Bone marrow (tissue), 2 donors: ENCODE results near the gene GH2.
A peak's percentile ranks its signal among the peaks of the same experiment; 100 is the strongest.

Experiments used
- DNase-seq, 2 donors: peaks; one replicate each; lab custom pipeline; 2025; lab: John Stamatoyannopoulos, UW

GH2 gene

DNA sequence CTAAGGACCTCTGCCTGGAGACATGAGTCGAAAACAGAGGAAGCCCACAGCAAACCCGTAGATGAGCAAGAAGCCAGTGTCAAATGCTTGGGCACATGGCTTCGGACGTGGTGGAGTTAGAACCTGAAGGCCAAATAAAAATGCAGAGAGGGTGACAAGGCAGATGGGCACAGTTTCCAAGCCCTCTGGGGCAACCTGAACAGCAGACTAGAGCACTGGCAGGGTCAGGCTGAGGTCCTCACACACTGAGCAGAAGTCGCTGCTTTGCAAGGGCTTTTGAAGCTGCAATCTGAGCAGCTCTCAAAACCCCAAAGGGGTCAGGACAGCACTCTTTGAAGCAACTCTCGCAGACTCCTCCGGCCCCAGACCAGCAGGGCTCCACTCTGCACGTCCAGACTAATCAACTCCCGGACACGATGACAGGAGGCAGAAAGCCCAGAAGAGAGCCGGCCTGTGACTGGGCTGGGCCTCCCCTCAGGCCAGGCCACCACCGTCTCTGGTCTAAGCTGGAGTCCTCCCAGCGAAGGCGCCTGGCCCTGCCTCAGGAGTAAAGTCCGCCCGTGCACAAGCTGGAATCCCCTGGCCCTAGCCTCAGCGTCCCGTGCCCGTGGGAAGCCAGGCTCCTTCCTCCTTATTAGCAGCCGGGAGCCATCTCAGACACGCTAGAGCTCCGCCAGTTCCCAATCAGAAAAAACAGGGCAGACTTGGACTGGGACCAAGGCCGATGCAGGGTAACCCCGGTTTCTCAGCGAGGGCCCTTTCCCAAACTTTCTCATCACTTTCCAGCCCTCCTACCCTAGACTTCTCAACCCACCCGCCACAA is 40.2 kb downstream of the GH2 start:
- peak in 1 of 2 donors; percentile 22 for DNase-seq

DNA sequence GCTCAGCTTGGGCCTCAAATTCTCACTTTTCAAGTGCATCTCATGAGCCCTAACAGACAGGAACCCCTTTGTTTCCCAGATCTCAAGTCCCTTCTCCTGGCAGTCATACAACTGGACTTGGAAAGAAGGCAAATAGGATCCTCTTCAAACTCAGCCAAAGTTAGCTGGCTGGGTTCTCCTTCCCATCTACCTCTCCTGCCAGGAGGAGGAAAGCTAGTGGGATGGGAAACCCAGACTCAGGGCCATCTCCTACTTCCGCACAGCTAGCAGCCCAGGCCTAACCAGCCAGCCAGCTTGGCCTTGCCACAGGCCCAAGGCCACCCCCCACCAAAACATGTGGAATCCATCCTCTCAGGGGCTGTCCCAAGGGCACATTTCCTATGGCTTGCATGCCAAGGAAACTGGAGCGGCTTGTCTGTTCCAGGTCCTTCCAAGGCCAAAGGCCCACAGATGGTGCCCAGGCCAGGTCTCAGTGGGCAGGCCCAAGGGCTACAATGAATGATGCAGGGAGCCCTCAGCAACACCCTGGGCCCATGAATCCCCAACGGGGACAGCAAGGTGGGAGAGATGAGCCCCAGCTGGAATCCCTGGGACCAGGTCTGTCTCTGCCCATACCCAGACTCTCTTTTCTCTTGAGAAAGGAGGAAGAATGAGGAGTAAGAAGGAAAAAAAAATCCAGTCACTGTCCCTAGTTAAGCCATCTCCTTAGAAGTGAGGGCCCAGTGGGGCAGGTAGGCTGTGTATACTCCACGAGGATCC is 41.0 kb downstream of the GH2 start:
- DNase-seq, result no peak

DNA sequence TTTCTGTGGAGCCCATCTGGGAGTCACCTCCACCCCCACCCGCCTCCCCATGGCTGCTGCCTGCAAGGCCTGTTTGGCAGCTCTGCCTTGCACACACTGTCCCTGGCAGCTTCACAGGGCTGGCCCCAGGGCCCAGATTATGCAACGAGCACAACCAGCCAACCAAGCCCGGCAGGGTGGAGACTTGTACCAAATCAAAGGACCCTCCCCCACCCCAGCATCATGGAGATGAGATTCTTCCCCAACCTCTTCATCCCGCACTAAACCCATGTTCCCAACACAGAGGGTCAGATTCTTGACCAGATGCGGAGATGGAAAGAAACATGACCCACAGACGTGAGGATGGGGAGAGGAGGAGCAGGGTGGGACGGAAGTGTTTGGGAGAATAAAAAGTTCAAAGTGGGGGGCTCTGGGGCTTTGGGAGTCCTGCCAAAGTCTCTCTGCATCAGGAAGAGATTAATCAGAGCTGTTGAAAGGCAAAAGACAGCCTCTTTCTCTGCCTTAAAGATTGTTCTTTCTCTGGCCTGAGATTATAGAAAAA is 43.0 kb downstream of the GH2 start:
- no peak for DNase-seq

DNA sequence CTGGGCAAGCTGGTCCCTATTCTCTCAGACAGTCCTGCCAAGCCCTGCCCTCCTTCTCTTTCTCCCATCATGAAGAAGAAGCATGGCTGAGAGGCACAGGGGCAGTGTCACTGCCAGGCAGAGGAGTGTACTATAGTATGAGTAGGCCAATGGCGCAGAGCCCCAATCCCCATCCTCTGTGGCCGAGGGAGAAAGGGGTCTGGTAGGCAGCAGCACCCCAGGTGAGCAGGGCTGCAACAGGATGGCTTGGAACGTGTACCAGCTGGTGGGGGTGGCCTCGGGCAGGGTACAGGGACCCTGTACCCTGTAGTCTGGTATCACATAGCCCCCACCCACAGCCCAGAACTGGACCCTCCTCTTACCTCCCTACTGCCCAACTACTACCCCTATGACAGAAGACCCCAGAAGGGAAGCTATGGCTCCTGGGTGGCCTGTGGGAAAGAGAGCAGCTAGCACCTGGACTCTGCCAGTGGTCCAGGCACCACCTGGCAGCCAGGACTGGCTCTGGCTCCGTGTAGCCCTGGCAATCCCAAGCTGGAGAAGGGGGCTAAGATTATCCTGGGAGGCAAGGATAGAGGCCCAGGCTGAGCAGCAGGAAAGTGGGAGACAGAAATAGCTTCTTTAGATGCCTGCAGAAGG is 43.7 kb downstream of the GH2 start:
- DNase-seq, result no peak

DNA sequence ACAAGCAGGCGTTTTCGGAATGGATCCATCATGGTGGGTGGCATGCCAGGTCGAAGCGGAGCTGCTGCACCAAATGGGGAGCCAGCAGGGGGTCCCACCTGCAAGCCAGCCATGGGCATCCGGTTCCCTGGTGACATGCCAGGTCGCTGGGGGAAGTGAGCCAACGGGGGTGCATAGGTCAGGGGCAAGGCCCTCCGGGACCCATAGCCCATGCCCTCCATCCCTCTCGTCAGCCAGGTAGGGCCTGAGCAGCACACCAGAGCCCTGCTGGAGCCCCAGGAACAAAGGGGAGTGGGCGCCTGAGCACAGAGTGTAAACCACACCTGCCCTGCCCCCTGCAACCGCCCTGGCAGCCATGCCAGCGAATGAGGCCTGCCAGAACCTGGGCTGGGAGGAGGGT is 44.3 kb downstream of the GH2 start:
- DNase-seq, result no peak

DNA sequence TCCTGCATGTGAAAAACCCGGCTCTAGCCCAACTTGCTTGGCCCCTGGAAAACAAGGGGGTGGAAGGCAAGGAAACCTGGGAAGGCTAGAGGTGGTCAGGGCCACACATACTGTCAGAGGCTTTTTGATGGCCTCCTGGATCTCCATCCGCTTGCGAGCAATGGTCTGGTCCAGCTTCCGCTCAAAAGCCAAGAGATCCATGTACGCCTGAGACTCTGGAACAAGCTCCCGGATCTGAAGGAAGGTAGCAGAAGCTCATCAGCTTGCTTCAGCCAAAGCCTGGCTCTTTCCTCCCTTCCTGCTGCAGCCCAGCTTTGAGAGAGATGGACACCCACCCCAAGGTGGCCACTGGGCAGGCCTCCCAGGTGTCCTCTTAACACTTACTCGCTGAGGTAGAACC is 44.9 kb downstream of the GH2 start:
- DNase-seq, result no peak

DNA sequence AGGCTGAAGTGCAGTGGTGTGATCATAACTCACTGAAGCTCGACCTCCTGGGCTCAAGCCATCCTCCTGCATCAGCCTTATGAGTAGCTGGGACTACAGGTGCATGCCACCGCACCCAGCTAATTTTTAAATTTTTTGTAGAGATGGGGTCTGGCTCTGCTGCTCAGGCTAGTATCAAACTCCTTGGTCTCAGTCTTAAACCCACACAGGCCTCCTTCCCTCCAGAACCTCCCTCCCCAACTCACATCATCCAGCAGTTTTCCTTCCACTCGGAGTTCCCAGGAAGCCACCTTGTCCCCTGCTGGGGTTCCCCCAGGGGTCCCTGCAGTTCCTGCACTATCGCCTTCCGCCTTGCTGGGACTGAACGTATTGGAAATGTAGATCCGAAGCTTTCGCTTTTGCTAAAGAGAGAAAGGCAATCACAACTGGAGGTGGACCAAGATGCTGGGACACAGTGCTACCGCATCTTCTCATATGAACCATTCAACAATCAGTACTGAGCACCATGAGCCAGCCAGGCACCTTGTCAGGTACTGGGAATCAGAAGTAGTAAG is 46.5 kb downstream of the GH2 start:
- no peak for DNase-seq

DNA sequence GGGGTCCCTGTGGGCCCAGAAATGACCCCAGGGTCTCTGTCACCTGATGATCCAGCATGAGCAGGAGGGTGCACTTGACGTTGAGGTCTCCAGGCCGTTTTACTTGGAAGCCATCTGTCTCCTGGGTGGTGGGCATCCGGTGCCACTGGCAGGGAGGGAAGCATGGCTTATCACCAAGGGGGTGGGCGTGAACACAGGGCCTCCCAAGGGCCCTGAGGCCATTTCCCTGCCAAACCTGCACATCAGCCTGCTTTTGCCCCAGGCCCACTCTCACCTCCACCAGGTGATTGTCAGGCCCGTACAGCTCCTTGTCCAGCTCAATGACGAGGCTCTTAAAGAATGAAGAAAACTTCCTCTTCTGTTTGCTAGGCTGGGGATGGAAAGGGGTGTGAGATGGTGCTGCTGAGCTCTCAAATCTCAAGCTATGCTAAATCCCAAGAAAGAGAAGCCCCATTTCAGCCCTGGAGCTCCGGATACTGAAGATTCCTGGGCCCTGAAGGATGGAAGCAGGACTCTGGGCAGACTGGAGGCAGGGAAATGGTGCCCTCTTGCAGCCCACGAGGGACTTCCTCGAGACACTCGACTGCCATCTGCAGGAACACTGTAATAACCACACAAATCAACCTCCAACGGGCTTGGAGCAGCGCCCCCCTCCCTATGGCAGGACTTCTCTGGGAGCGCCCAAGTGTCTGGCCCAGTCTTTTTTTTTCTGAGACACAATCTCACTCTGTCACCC is 47.1 kb downstream of the GH2 start:
- peak; percentile 7 to 85 for DNase-seq

DNA sequence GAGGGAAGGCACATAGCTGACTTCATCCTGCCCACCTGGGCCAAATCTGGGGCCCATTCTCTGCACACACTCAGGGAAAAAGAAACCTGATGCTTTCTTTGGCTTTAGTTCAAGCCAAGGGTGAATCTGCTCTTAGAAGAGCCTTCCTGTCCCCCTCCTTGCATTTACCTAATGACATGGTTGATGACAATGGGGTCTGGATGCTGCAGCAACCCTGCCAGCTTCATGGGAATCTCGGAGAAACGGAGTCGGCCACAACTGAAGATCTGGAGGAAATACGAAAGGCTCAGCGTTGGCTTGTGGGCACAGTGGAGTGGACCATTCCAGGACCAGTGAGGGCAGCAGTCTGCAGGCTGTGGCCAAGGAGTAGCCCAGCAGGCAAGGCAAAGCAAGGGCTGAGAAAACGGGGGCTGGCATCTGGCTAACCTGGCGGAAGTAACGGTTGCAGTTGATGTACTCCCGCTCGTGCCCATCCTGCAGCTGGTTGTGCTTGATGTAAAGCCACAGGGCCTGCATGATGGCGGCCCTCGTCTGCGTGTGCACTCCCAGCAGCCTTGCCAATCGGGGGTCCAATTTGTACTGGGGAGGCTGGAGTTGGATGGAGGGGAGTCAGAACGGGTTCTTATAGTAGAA is 47.9 kb downstream of the GH2 start:
- no peak for DNase-seq

DNA sequence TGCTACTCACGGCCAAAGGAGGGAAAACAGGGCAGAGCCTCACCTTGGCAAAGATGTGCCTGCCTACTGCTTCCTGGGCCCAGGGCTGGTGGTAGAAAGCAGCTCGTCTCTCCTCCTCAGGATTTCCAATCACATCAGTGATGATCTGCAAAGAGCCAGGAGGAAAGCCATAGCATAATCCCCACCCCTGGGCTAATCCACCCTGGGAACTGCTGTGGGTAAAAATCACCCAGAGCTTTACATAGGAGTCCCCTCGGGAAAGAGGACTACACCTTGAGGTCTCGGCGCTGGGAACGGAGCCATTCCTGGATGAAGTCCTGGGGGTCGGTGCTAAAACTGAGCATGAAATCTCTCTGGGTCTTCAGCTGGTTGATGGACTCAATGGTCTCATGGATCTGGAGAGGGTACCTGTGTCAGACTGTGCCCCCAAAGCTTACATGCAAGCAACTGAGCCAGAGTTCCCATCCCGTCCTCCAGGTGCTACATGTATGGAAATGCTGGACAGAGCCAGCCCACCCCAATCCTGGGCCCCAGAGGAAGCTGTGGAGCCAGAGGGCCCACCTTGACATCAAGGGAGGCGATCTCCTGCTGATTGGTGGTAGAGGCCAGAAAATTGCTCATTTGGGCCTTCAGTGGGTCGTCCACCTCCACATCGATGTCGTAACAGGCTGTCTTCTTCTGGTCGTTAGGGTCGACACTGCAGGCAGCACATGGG is 48.6 kb downstream of the GH2 start:
- no peak for DNase-seq

DNA sequence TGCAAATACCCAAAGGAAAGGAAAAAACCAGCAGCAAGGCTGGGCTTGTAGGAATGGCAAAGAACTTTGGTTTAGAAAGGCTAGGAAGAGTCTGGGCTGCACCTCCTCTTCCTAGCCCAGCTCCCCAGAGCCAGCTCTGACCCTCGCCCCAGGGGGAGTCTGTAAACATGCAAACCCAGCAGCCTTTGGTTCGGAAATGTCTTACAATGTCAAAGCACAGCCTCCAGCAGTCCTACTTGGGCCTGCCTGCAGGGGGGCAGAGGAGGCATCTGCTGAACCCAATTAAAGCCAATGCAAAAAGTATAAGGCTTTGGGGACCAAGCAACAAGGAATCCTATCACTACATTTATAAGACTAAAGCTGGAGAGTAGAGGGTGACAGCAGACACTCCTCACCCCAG is 49.3 kb downstream of the GH2 start:
- DNase-seq, result no peak

DNA sequence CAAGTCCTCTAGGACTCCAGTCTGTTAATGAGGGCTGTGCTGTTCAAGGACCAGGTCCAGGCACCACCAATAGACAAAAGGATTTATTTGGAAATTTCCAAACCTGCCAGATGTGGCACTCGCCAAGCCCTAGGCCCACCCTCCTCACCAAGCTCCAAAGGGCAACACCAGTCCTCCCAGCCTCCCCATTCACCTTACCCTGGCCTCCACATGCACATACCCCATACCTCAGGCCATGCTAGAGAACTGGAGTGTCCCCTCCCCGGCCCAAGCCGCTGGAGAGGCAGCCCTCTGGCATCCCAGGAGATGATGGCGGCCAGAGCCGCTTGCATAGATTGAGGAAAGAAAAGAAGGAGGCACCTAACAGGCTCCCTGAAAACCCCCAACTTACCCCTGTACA is 49.7 kb downstream of the GH2 start:
- no peak for DNase-seq

DNA sequence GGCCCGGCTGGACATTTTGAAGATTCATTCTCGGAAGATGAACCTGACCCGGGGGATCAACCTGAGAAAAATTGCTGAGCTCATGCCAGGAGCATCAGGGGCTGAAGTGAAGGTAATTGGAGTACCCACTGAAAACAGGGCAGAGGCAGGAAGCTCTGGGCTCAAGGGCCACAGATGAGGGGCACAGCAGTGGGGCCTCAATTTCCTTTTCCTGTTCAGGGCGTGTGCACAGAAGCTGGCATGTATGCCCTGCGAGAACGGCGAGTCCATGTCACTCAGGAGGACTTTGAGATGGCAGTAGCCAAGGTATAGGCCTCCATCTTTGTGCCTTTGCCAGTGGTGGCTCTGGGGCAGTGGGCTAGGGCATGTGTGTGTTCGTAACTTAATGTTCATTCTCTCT is 50.2 kb downstream of the GH2 start:
- DNase-seq, result no peak

DNA sequence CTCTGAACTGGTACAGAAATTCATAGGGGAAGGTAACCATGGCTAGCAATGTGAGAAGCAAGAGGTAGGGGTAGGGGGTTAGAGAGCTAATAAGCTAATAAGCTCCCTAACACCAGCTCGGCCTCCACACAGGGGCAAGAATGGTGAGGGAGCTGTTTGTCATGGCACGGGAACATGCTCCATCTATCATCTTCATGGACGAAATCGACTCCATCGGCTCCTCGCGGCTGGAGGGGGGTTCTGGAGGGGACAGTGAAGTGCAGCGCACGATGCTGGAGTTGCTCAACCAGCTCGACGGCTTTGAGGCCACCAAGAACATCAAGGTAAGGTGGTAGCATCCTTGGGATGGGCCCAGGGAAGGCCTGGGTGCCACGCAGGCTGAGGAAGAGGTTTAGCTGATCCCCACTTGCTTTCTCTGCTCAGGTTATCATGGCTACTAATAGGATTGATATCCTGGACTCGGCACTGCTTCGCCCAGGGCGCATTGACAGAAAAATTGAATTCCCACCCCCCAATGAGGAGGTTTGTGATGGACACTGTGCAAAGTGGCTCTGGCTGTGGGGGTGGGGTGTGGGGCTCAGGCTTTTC is 50.7 kb downstream of the GH2 start:
- no peak for DNase-seq

DNA sequence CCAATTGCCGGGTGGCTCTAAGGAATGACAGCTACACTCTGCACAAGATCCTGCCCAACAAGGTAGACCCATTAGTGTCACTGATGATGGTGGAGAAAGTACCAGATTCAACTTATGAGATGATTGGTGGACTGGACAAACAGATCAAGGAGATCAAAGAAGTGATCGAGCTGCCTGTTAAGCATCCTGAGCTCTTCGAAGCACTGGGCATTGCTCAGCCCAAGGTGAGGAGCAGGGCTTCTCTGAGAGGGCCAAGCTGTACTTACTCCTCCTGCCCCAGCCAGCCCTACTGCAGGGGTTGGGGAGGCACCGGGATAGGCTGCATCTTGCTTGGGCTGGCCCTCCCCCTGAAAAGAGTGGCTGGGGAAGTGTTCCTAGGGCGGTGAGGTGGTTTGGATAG is 51.5 kb downstream of the GH2 start:
- DNase-seq, result no peak
